IgD-negative memory B cell (primary cell): ENCODE results near the gene PLXND1. TPM values are rescaled to one million over a fixed set of nuclear protein-coding genes. Genes with fewer than 3 reads are reported as not detected.

ENCODE experiments used
- H3K27ac Mint-ChIP-seq, 3 donors: one replicate each; pipeline ENCODE4 v1.8.0; 2020 to 2022; ENCODE audit warnings: mild to moderate bottlenecking in 3 of 3, mixed read lengths in 3 of 3, moderate library complexity in 1 of 3
- H3K27me3 Mint-ChIP-seq: one replicate; pipeline ENCODE4 v1.8.0; 2021; ENCODE audit warnings: mixed read lengths
- H3K36me3 Mint-ChIP-seq: one replicate; pipeline ENCODE4 v1.8.0; 2020; ENCODE audit warnings: mild to moderate bottlenecking, mixed read lengths
- H3K4me1 Mint-ChIP-seq, 3 donors: one replicate each; pipeline ENCODE4 v1.8.0; 2020 to 2022; ENCODE audit warnings: mixed read lengths in 3 of 3, mild to moderate bottlenecking in 1 of 3
- H3K4me3 Mint-ChIP-seq, 4 donors: one replicate each; pipeline ENCODE4 v1.8.0; 2020 to 2022; ENCODE audit warnings: mild to moderate bottlenecking in 4 of 4, mixed read lengths in 4 of 4, moderate library complexity in 3 of 4
- H3K9me3 Mint-ChIP-seq, 3 donors: one replicate each; pipeline ENCODE4 v1.8.0; 2020 to 2021; ENCODE audit warnings: mixed read lengths in 3 of 3, mild to moderate bottlenecking in 1 of 3
- polyA plus RNA-seq: library from polyadenylated mRNA; unstranded; fragments of 300-500 nt; fragmentation: Illumina TruSeq; gene quantifications from one replicate; pipeline ENCODE4 v1.2.3, GENCODE V29; 2021

The PLXND1 gene
- polyA plus RNA-seq, 1 donor from 2014 or later, result 3.0 TPM

DNA sequence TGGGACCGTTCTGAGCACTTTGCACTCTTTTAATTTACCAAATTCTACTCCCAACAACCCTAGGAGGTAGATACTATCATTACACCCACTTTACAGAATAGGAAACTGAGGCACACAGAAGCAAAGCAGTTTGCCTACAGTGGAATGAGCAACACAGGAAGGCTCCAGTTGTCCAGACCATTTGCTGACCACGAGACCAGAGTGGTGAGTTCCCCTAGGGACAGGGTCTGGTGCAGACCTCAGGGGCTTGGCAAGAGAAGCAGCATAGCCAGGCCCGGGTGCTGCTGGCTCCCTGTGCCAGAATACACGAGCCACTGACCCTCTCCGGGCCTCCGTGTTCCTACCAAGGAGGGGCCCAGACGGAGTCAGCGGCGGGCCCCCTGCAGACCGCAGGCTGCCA is 26.5 kb downstream of the PLXND1 start:
- H3K4me3 Mint-ChIP-seq, result peak overlapping the region in 1 of 4 donors; percentile 45
- no peaks in the 10 kb centered on the region for H3K9me3 Mint-ChIP-seq
- no peaks in the 10 kb centered on the region for H3K36me3 Mint-ChIP-seq
- peak overlapping the region; percentile 80 to 97 (median 89) for H3K27ac Mint-ChIP-seq
- H3K4me1 Mint-ChIP-seq, result peaks cover 37 to 38% (median 37%) of the 10 kb centered on the region in 3 donors
- no peaks in the 10 kb centered on the region for H3K27me3 Mint-ChIP-seq

DNA sequence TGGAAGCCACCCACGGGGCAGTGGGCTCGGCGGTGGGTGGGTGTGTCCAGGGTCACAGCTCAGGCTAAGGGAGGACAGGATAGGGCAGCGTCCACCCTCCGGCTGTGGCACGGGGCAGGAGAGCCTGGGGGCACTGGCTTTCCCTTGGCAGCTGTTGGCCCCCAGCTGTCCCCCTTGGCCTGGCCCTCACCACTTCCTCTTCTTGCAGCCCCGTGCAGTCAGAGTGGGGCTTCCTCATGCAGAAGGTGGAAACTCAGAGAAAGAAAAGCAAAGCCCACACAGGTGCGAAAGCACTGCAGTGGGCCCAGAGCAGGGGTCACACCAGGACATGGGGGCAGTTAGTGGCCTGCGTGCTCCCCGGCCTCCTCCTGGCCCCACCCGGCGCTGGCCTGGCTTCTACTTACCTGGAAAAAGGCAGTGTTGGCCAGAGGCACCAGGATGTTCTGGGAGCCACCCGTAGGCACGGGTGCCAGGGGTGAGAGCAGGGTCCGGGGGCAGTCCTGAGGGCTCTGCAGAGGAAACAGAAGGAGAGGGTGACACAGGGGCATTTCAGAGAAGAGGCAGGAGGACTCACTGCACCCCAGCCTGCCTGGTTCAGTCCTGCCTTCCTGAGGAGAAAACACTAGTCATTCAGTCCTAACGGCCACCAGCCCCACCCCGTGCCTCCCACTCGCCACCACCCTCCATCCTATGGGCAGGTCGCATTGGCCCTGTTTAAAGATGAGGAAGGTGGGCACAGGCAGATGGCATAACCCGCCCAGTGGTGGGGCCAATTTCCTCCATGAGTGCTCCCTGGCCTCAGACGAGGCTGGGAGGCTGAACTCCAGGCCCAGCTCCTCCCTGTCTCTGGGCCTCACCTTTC is 28.3 kb downstream of the PLXND1 start:
- H3K36me3 Mint-ChIP-seq, result no peaks in the 10 kb centered on the region
- H3K27me3 Mint-ChIP-seq, result no peaks in the 10 kb centered on the region
- H3K9me3 Mint-ChIP-seq, result no peaks in the 10 kb centered on the region
- peaks cover 36 to 43% (median 43%) of the 10 kb centered on the region in 3 donors for H3K4me1 Mint-ChIP-seq
- H3K4me3 Mint-ChIP-seq, result peak overlapping the region; percentile 44 to 85 (median 68)
- H3K27ac Mint-ChIP-seq, result peak overlapping the region; percentile 96 to 97 (median 97)

DNA sequence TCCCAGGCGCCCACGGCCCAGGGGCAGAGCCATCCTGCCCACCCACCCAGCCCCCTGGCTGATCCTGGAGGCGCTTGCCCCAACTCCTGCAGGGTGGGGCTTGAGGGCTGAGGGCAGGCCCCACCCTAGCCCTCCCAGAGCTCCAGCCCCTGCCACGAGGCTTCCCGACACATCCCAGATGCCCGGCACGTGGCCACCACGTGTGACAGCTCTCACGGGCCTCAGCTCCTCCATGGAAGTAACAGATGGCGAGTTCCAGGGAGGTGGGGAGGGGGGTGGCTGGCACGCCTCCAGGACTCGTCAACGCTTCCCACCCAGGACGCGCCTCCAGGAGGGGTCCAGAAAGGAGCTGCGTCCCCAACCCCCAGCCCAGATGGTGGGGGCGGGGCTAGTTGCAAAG is 29.1 kb downstream of the PLXND1 start:
- H3K36me3 Mint-ChIP-seq, result no peaks in the 10 kb centered on the region
- peaks cover 37 to 42% (median 39%) of the 10 kb centered on the region in 3 donors for H3K4me1 Mint-ChIP-seq
- H3K27ac Mint-ChIP-seq, result peak overlapping the region; percentile 96 to 97 (median 97)
- no peaks in the 10 kb centered on the region for H3K27me3 Mint-ChIP-seq
- peak overlapping the region in 3 of 4 donors; percentile 67 to 87 (median 87) for H3K4me3 Mint-ChIP-seq
- no peaks in the 10 kb centered on the region for H3K9me3 Mint-ChIP-seq

DNA sequence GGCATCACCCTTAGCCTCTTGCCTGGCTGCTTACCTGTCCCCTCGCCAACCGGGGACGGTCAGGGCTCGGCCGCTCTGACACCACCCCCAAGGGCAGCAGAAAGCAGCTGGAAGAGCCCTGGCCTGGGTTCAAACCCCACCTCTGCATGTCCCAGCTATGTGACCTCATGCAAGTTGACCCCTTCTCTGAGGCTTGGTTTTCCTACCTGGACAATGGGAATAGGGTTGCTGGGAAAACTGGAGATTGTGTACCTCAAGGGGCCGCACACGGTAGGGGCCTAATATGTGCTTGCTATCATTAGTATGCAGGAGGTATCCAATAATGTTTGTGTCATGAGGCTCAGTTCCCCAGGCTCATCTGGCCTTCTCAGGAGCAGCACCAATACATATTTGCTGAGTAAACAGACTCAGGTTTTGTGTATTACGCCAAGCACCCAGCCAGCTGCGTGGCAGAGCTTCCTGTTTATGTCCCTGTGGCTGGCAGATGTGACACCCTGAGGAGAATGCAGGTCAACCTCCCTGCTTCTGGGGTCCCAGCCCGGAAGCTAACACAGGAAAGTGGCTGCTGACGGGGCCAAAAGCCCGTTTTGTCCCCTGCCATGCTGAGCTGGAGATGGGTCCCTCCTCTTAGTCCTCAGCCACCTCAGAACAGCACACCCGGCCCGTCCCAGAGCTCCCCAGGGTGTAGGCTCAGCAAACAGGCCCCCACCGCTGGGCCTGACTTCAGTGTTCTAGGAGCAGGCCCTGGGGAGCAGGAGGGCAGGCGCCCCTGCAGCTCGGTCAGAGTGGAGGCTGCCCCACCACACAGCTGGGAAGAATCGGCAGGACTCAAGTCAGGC is 29.7 kb downstream of the PLXND1 start:
- Mint-ChIP-seq H3K27me3 (no peaks in the 10 kb centered on the region), H3K27ac (peak overlapping the region; percentile 96 to 97 (median 97)), H3K36me3 (peaks cover 3% of the 10 kb centered on the region), H3K9me3 (no peaks in the 10 kb centered on the region), H3K4me1 (peaks cover 39 to 44% (median 41%) of the 10 kb centered on the region in 3 donors), H3K4me3 (peak overlapping the region; percentile 16 to 87 (median 77))

DNA sequence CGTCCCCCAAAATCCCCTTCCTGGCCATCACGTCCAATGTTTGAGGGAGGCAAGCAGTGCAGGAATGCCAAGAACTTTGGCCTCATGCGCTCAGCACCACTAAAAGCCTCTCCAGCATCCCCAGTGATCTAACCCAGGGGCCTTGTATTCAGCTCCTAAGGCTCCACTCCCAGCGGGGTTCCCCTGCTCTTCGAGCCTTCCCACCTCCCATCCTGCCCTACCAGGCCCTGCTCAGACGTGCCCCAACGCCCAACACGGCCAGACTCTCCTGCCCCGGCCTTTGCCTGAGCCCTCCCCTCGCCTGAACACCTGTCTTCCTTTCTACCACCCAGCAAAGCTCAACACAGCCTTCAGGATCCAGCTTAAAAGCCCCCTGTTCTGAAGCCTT is 30.5 kb downstream of the PLXND1 start:
- no peaks in the 10 kb centered on the region for H3K27me3 Mint-ChIP-seq
- H3K4me3 Mint-ChIP-seq, result peak overlapping the region in 2 of 4 donors; percentile 87 to 92
- H3K36me3 Mint-ChIP-seq, result peaks cover 3% of the 10 kb centered on the region
- H3K9me3 Mint-ChIP-seq, result no peaks in the 10 kb centered on the region
- peak overlapping the region; percentile 96 to 97 (median 97) for H3K27ac Mint-ChIP-seq
- peaks cover 36 to 39% (median 37%) of the 10 kb centered on the region in 3 donors for H3K4me1 Mint-ChIP-seq

DNA sequence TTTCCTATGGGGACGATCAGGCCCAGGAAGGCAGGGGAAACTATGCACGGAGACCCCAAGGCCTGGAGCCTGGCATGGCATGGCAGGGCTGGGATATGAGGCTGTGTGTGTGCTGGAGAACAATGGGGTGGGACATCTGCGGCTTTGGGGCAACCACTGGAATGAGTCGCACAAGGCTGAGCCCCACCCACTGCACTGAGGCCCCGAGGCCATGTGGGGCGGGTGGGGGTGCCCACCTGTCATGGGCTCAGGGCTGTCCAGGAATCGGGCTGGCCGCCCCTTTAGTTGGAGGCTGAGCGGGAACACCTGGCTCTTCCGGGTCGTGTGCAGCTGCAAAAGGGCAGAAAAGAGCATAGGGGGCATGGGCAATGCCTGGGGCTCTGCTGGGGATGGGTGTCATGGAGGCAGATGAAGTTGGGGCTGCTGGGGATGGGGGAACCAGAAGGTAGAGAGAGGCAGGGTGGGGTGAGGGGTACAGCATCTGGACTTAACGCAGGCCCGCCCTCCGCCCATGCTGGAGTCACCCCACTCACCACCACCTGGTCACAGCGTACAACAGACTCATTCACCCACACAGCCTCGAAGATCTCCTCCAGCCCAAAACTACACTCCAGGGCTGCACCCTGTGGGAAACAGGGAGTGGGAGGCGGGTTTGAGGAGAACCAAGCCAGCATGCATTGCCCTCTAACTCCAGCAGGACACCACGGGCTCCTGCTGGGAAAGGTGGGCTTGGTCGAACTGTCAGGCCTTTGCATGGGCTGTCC is 31.1 kb downstream of the PLXND1 start:
- H3K4me1 Mint-ChIP-seq, result peaks cover 34 to 37% (median 37%) of the 10 kb centered on the region in 3 donors
- H3K27ac Mint-ChIP-seq, result peak overlapping the region in 2 of 3 donors; percentile 96 to 97
- no peaks in the 10 kb centered on the region for H3K9me3 Mint-ChIP-seq
- no peaks in the 10 kb centered on the region for H3K27me3 Mint-ChIP-seq
- peak overlapping the region in 2 of 4 donors; percentile 84 to 92 for H3K4me3 Mint-ChIP-seq
- peaks cover 3% of the 10 kb centered on the region for H3K36me3 Mint-ChIP-seq

DNA sequence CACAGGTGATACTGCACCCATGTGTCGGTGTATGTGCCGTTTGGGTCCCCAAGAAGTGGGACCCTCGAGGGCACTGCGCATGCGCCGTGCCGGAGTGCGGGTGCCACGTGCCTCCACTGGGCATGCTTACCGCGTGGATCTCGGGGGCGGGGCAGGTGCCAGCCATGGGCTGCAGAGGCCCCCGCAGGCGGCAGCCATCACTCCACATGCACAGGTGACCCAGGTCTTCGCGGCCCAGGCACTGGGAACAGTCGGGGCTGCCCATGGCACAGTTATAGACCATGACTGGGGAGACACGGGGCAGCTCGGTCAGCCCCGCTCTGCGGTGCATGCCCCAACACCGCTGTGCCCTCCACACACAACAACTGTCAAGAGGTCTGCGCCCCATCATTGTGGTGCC is 32.3 kb downstream of the PLXND1 start:
- Mint-ChIP-seq H3K27ac (peak overlapping the region; percentile 59 to 96 (median 80)), H3K4me1 (peaks cover 29 to 36% (median 34%) of the 10 kb centered on the region in 3 donors), H3K36me3 (peaks cover 3% of the 10 kb centered on the region), H3K9me3 (no peaks in the 10 kb centered on the region), H3K4me3 (no peak overlapping the region), H3K27me3 (no peaks in the 10 kb centered on the region)

DNA sequence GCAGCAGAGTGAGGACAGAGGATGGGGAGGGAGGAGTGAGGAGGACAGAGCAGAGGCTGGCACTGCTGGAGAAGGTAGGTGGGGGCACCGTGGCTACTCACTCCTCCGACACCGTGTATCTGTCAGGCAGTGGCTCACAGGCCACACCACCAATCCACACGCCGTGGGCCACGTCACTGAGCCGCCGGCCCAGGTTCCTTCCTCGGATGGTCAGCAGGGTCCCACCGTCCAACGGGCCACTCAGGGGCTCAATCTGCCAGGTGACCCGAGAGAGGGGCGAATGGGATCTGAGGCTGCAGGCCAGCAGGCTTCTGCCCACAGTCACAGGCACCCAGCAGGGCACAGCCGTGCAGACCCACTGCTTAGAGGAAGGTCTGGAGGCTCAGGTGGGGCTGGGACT is 33.0 kb downstream of the PLXND1 start:
- no peaks in the 10 kb centered on the region for H3K27me3 Mint-ChIP-seq
- no peaks in the 10 kb centered on the region for H3K9me3 Mint-ChIP-seq
- peak overlapping the region in 1 of 3 donors; percentile 95 for H3K27ac Mint-ChIP-seq
- H3K36me3 Mint-ChIP-seq, result peaks cover 3% of the 10 kb centered on the region
- peaks cover 29 to 32% (median 32%) of the 10 kb centered on the region in 3 donors for H3K4me1 Mint-ChIP-seq
- H3K4me3 Mint-ChIP-seq, result peak overlapping the region in 2 of 4 donors; percentile 38 to 83

DNA sequence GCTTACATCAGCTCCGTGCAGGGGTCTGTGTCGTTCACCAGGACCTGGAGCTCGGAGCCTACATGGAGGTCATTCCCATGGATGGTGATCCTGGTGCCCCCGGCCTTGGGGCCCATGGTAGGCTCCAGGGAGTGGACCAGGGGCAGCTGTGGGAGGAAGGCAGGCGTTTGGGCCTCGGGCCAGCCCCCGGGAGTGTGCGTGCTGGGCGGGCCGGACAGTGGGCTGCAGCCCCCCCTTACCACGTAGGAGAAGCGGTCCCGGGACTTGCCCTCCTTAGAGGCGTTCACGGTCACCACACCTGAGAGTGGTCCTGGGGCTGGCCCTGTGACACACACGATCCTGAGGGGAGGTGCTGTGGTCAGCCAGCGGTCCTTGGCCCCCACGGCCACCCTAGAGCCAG is 33.9 kb downstream of the PLXND1 start:
- Mint-ChIP-seq H3K4me3 (no peak overlapping the region), H3K36me3 (peaks cover 3% of the 10 kb centered on the region), H3K9me3 (no peaks in the 10 kb centered on the region), H3K4me1 (peaks cover 23 to 25% (median 23%) of the 10 kb centered on the region in 3 donors), H3K27ac (peak overlapping the region in 2 of 3 donors; percentile 77 to 95), H3K27me3 (no peaks in the 10 kb centered on the region)

DNA sequence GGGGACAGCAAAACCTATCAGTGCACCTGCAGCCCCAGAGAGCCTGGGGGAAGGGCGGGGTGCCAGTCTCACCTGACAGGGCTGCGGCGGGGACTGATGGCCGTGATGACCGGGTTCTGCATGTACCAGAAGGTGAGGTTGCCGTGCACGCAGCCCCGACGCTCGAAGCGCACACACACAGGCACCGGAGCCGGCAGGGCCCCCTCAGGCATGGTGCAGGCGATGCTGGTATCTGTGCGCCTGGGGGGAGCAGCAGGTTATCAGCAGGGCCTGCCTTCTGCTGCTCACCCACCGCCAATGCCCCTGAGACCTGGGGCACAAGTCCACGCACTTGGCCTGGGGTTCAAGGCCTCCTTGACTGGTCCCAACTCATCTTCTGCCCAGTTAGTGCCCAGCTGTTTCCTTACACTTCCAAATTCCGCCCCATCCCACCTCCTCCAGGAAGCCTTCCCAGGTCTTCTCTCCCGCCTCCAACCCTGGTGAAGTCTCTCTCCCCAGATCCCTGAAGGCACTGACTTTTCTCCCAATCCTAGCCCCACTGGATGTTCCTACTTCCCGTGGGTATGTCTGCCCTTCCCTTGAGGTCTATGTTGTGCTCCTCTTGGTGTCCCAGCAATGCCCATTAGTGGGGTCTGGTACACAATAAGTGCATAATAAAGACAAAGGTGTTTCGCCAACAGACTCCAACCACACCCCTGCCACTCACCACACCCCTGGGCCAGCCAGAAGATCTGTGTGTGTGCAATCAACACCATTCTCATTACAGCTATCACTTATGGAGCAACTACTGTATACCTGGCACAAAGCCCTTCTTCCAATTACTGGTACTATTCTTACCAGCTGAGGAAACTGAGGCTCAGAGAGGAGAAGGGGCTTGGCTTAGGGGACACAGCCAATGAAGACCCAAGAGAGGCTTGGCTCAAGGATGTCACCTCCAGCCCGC is 34.6 kb downstream of the PLXND1 start:
- Mint-ChIP-seq H3K36me3 (peaks cover 3% of the 10 kb centered on the region), H3K27ac (peak overlapping the region in 1 of 3 donors; percentile 77), H3K4me3 (no peak overlapping the region), H3K4me1 (peaks cover 21 to 22% (median 21%) of the 10 kb centered on the region in 3 donors), H3K27me3 (no peaks in the 10 kb centered on the region), H3K9me3 (no peaks in the 10 kb centered on the region)

DNA sequence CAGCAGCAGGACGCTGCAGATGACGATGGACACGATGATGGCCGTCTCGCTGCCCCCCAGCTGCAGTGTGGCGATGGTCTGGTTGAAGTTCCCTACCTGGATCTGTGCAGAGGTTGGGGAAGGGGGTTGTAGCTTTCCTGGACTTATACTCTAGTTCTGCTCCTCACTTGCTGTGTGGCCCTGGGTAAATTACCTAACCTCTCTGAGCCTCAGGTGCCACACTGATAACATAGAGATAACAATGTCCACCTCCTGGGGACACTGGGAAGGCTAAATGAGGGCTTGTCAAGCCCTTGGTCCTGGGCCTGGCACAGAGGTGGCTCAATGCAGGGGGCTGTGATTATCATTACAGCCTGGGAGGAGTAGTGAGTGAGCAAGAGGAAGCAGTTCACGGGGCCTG is 36.6 kb downstream of the PLXND1 start:
- Mint-ChIP-seq H3K36me3 (peaks cover 3% of the 10 kb centered on the region), H3K9me3 (no peaks in the 10 kb centered on the region), H3K4me1 (peaks cover 6 to 13% (median 10%) of the 10 kb centered on the region in 3 donors), H3K27me3 (no peaks in the 10 kb centered on the region), H3K27ac (no peak overlapping the region), H3K4me3 (no peak overlapping the region)

DNA sequence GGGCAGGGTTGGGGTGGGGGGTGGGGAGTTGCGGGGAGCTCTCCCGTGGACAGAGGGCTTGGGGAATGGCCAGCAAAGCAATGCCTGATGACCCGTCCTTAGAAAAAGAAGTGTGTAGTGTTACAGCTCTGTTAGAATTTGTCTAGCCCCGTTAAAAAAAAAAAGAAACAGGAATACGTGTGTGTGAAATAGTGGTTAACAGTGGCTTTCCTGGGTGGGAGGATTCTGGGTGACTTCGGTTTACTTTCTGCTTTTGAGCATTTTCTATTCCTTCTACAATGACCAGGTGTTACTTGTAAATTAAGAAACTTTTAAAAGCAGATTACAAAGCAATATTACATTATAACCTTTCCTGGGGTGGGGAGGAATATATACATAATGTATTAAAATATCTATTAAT is 38.5 kb downstream of the PLXND1 start:
- Mint-ChIP-seq H3K27ac (no peak overlapping the region), H3K27me3 (no peaks in the 10 kb centered on the region)

DNA sequence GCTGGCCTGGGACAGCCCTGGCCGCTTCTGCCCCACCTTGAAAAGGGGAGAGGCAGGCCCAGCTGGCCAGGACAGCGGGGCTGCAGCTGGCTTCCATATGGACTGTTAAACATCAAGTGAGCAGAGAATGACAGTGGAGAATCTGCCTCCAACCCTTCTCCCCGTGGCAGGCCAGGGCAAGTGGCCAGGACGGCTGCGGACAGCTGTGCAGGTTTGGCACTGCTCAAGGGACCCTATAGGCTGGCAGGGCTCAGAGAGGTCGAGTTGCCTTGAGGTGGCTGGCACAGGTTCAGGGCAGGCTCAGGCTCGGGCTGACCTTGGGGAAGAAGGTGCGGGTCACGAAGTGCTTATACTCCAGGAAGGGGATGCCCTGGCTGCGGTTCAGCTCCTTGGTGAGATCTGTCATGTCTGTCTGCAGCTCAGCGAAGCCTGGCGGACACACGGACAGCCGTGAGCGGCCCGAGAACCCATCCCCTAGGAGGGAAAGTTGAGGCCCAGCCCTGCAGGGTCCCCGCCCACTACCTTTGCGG is 39.2 kb downstream of the PLXND1 start:
- Mint-ChIP-seq H3K9me3 (no peaks in the 10 kb centered on the region), H3K36me3 (peaks cover 5% of the 10 kb centered on the region), H3K4me1 (peaks cover 0 to 4% (median 2%) of the 10 kb centered on the region in 3 donors), H3K4me3 (no peak overlapping the region), H3K27ac (no peak overlapping the region), H3K27me3 (no peaks in the 10 kb centered on the region)

More for the DNA sequence above, 38.5 kb downstream of the PLXND1 start:
- H3K36me3 Mint-ChIP-seq, result peaks cover 5% of the 10 kb centered on the region
- no peak overlapping the region for H3K4me3 Mint-ChIP-seq
- peaks cover 0 to 6% (median 2%) of the 10 kb centered on the region in 3 donors for H3K4me1 Mint-ChIP-seq
- H3K9me3 Mint-ChIP-seq, result no peaks in the 10 kb centered on the region
